ENCODE results near the gene TANGO2. TPM values are rescaled to one million over a fixed set of nuclear protein-coding genes. Genes with fewer than 3 reads are reported as not detected.
A peak's percentile ranks its signal among the peaks of the same experiment; 100 is the strongest.

Gene TANGO2
- polyA plus RNA-seq, 1 of the 3 experiments (the other 2 are of a cell fraction) = 20.7 TPM

DNA sequence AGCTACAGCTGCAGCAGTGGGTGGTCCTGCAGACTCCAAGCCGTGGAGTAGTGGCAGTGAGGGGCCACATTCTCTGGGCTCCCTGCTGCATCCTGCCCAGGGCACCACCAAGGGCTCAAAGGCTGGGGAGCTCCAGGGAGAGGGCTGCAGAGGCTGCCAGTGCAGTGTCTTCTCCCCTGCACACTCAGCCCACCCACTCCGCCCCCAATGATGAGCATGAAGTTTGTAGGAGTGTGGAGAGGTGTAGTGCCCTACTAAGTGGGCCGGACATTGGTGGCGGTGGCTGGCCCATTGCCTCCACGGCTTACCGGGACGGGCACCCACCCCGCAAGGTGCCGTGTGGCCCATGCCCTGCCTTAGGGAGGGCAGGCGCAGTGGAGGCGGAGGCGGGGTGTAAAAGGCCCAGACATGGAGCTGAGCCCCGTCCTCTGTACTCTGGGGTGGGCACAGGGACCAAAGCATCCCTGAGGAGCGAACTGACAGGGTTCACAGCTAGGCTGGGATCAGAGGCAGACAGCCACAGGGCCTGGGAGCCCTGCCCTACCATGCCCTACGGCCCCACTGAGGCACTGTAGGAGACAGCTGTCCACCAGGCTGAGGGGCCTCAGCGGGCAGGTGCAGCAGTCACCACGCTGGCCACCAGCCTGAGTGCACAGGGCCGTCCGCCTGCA, 23.2 kb upstream of the TANGO2 start:
- WGBS (ENCODE audit: low lambda C conversion rate) = 93% methylated on average over 10 of the region's 19 CpGs

More for the DNA sequence above, 23.2 kb upstream of the TANGO2 start:
- Histone ChIP-seq H3K4me1 (ENCODE audit: control insufficient read depth in 1 of 2, insufficient read depth in 2 of 2, low read depth in 1 of 2, low read length in 1 of 2) (peaks cover 0 to 83% of the 10 kb centered on the region in 2 experiments; a peak in 2 of 4 replicates), H3K4me2 (no peak overlapping the region), H3K4me3 (ENCODE audit: low read depth in 2 of 2, low read length in 1 of 2) (no peak overlapping the region), H3K27me3 (ENCODE audit: insufficient read depth) (no peaks in the 10 kb centered on the region), H3K36me3 (replicated peaks in 1 of 2; ENCODE audit: control insufficient read depth in 1 of 2, insufficient read depth in 2 of 2, low read length in 1 of 2) (no peaks in the 10 kb centered on the region), H4K20me1 (ENCODE audit: insufficient read depth) (no peaks in the 10 kb centered on the region), H3K79me2 (ENCODE audit: insufficient read depth) (no peaks in the 10 kb centered on the region), H2AFZ (ENCODE audit: low read depth) (no peak overlapping the region), H3F3A (replicated peaks; ENCODE audit: insufficient read depth) (no peaks in the 10 kb centered on the region), H3K9me2 (no peaks in the 10 kb centered on the region), H3K27ac (ENCODE audit: low read depth in 2 of 2, low read length in 1 of 2) (peak overlapping the region in 1 of 2 experiments; percentile 97; a peak in 2 of 4 replicates), H3K9me3 (no peaks in the 10 kb centered on the region), H3K9ac (no peak overlapping the region)
- ChIA-PET CTCF (interaction anchor here (0.6 to 5.5 kb wide), 6 partner anchors 10 to 532 kb away, joined by 3 to 70 read pairs (median 10); no protein-coding TSS in a partner anchor), POLR2A (interaction anchor here (1.5 to 1.6 kb wide), 2 partner anchors 12 to 32 kb away, joined by 3 to 9 read pairs; no protein-coding TSS in a partner anchor)
- no peak for DNase-seq
- TF ChIP-seq RFX5 (IDR thresholded peaks at IDR 0.05; ENCODE audit: low read length) (no peak), CHD2 (IDR thresholded peaks at IDR 0.05; ENCODE audit: low read length, partially characterized antibody) (no peak), TAF1 (IDR thresholded peaks at IDR 0.05; ENCODE audit: borderline replicate concordance, low read depth, low read length) (no peak), POLR2AphosphoS5 (IDR thresholded peaks at IDR 0.05; ENCODE audit: low read depth, low read length) (no peak), FOSL2 (IDR thresholded peaks at IDR 0.05; ENCODE audit: borderline replicate concordance, low read depth) (no peak), FOXJ3 (CRISPR knock-in tag; IDR thresholded peaks at IDR 0.05) (no peak), RCOR1 (IDR thresholded peaks at IDR 0.05; ENCODE audit: low read length) (no peak), EP300 (IDR thresholded peaks at IDR 0.05; ENCODE audit: borderline replicate concordance in 1 of 2, low read depth in 1 of 2, low read length in 1 of 2) (no peak), MXI1 (IDR thresholded peaks at IDR 0.05; ENCODE audit: low read depth, low read length) (no peak), NRF1 (IDR thresholded peaks at IDR 0.05; ENCODE audit: low read depth, low read length) (no peak), TCF12 (IDR thresholded peaks at IDR 0.05) (no peak), RAD21 (IDR thresholded peaks at IDR 0.05; ENCODE audit: low read length) (no peak), FOXM1 (IDR thresholded peaks at IDR 0.05; ENCODE audit: low read depth) (no peak)
- TF ChIP-seq, protein P1, sequence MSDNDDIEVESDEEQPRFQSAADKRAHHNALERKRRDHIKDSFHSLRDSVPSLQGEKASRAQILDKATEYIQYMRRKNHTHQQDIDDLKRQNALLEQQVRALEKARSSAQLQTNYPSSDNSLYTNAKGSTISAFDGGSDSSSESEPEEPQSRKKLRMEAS (IDR thresholded peaks at IDR 0.05; ENCODE audit: low read depth) = no peak
- TF ChIP-seq, protein P2, sequence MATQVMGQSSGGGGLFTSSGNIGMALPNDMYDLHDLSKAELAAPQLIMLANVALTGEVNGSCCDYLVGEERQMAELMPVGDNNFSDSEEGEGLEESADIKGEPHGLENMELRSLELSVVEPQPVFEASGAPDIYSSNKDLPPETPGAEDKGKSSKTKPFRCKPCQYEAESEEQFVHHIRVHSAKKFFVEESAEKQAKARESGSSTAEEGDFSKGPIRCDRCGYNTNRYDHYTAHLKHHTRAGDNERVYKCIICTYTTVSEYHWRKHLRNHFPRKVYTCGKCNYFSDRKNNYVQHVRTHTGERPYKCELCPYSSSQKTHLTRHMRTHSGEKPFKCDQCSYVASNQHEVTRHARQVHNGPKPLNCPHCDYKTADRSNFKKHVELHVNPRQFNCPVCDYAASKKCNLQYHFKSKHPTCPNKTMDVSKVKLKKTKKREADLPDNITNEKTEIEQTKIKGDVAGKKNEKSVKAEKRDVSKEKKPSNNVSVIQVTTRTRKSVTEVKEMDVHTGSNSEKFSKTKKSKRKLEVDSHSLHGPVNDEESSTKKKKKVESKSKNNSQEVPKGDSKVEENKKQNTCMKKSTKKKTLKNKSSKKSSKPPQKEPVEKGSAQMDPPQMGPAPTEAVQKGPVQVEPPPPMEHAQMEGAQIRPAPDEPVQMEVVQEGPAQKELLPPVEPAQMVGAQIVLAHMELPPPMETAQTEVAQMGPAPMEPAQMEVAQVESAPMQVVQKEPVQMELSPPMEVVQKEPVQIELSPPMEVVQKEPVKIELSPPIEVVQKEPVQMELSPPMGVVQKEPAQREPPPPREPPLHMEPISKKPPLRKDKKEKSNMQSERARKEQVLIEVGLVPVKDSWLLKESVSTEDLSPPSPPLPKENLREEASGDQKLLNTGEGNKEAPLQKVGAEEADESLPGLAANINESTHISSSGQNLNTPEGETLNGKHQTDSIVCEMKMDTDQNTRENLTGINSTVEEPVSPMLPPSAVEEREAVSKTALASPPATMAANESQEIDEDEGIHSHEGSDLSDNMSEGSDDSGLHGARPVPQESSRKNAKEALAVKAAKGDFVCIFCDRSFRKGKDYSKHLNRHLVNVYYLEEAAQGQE (IDR thresholded peaks at IDR 0.05; ENCODE audit: low read depth, low read length) = no peak
- TF ChIP-seq, protein P3, sequence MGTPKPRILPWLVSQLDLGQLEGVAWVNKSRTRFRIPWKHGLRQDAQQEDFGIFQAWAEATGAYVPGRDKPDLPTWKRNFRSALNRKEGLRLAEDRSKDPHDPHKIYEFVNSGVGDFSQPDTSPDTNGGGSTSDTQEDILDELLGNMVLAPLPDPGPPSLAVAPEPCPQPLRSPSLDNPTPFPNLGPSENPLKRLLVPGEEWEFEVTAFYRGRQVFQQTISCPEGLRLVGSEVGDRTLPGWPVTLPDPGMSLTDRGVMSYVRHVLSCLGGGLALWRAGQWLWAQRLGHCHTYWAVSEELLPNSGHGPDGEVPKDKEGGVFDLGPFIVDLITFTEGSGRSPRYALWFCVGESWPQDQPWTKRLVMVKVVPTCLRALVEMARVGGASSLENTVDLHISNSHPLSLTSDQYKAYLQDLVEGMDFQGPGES (IDR thresholded peaks at IDR 0.05; ENCODE audit: low read depth, low read length) = no peak
- TF ChIP-seq, protein P4, sequence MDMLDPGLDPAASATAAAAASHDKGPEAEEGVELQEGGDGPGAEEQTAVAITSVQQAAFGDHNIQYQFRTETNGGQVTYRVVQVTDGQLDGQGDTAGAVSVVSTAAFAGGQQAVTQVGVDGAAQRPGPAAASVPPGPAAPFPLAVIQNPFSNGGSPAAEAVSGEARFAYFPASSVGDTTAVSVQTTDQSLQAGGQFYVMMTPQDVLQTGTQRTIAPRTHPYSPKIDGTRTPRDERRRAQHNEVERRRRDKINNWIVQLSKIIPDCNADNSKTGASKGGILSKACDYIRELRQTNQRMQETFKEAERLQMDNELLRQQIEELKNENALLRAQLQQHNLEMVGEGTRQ (IDR thresholded peaks at IDR 0.05; ENCODE audit: borderline replicate concordance, low read depth, low read length) = no peak
- TF ChIP-seq, protein P5, sequence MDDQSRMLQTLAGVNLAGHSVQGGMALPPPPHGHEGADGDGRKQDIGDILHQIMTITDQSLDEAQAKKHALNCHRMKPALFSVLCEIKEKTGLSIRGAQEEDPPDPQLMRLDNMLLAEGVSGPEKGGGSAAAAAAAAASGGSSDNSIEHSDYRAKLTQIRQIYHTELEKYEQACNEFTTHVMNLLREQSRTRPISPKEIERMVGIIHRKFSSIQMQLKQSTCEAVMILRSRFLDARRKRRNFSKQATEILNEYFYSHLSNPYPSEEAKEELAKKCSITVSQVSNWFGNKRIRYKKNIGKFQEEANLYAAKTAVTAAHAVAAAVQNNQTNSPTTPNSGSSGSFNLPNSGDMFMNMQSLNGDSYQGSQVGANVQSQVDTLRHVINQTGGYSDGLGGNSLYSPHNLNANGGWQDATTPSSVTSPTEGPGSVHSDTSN (IDR thresholded peaks at IDR 0.05) = no peak
